Vagina (tissue), 2 donors: ENCODE measurements around the gene NRP2.

ENCODE experiments used
- POLR2A ChIP-seq, 2 donors: fragments of 450-650 bp; IDR thresholded peaks; one replicate each; pipeline ENCODE4 v1.6.1; 2017; ENCODE audit warnings: antibody characterized with exemption in 2 of 2, mild to moderate bottlenecking in 2 of 2, moderate library complexity in 2 of 2
- POLR2AphosphoS5 ChIP-seq, 2 donors: sonication (generic); formaldehyde crosslinking; IDR thresholded peaks; one replicate each; pipeline ENCODE4 v1.9.0; 2017; ENCODE audit warnings: antibody characterized with exemption in 2 of 2, mild to moderate bottlenecking in 2 of 2, low read depth in 1 of 2; ENCODE audit not compliant: insufficient read depth in 1 of 2
- TF ChIP-seq, protein P1 (sequence below), 3 experiments: fragments of 450-650 bp in 2 of 3; fragments of 200-600 bp in 1 of 3; sonication (generic) in 1 of 3; IDR thresholded peaks; one replicate each; pipeline ENCODE4 v1.5.1; 2017 to 2019; ENCODE audit warnings: antibody characterized with exemption in 3 of 3, mild to moderate bottlenecking in 2 of 3, moderate library complexity in 2 of 3

- TF ChIP-seq, protein P1, sequence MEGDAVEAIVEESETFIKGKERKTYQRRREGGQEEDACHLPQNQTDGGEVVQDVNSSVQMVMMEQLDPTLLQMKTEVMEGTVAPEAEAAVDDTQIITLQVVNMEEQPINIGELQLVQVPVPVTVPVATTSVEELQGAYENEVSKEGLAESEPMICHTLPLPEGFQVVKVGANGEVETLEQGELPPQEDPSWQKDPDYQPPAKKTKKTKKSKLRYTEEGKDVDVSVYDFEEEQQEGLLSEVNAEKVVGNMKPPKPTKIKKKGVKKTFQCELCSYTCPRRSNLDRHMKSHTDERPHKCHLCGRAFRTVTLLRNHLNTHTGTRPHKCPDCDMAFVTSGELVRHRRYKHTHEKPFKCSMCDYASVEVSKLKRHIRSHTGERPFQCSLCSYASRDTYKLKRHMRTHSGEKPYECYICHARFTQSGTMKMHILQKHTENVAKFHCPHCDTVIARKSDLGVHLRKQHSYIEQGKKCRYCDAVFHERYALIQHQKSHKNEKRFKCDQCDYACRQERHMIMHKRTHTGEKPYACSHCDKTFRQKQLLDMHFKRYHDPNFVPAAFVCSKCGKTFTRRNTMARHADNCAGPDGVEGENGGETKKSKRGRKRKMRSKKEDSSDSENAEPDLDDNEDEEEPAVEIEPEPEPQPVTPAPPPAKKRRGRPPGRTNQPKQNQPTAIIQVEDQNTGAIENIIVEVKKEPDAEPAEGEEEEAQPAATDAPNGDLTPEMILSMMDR (IDR thresholded peaks at IDR 0.05): no peak
- TF ChIP-seq POLR2A (IDR thresholded peaks at IDR 0.05) (no peak), POLR2AphosphoS5 (IDR thresholded peaks at IDR 0.05; ENCODE audit: insufficient read depth in 1 of 2, low read depth in 1 of 2) (no peak)
These were observed 5.3 kb downstream of the NRP2 start for GRCh38 chr2:205687641-205687956.
